ENCODE measurements around the gene CREBRF.

CREBRF gene

DNA sequence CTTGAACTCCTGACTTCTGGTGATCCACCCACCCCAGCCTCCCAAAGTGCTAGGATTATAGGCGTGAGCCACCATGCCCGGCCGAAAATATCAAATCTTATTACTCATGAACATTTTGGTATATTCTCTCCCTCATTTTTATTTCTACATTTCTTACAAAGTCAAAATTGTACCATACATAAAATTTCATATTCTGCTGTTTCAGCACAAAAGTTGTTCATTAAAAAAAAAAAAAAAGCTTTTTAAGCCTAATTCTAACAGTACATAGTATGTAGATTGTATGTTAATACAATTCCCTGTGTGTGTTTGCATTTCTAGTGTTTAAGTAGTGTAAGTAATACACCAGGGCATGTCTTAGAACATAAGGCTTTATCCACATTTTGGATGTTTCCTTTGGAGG, 103.1 kb downstream of the CREBRF start:
- TF ChIP-seq, protein P1, sequence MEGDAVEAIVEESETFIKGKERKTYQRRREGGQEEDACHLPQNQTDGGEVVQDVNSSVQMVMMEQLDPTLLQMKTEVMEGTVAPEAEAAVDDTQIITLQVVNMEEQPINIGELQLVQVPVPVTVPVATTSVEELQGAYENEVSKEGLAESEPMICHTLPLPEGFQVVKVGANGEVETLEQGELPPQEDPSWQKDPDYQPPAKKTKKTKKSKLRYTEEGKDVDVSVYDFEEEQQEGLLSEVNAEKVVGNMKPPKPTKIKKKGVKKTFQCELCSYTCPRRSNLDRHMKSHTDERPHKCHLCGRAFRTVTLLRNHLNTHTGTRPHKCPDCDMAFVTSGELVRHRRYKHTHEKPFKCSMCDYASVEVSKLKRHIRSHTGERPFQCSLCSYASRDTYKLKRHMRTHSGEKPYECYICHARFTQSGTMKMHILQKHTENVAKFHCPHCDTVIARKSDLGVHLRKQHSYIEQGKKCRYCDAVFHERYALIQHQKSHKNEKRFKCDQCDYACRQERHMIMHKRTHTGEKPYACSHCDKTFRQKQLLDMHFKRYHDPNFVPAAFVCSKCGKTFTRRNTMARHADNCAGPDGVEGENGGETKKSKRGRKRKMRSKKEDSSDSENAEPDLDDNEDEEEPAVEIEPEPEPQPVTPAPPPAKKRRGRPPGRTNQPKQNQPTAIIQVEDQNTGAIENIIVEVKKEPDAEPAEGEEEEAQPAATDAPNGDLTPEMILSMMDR (IDR thresholded peaks at IDR 0.05; ENCODE audit: control extremely low read depth, extremely low read depth, low read depth, missing control alignments) = no peak
- ChIA-PET CTCF (no interaction called here), POLR2A (no interaction called here)
- no peak for DNase-seq (ENCODE audit: extremely low spot score)

DNA sequence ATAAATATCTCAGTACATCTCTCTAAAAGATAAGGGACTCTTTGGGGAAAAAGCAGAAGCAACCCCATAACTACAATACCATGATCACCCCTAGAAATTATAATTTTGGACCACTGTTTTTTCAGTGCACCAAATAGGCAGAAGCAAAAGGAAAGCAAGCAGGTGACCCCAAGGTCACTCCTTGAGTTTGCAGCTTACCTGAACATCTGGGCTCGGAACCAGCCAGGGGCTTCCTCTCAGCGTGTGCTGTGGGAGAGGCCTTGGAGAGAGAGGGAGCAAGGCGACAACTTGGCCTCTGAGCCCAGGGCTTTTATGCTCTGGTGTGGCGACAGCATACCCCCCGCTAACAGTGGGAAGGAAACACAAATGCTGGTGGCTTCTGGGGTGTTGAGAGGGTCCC, 105.0 kb downstream of the CREBRF start:
- ChIA-PET CTCF (no interaction called here), POLR2A (no interaction called here)
- TF ChIP-seq, protein P1 (IDR thresholded peaks at IDR 0.05; ENCODE audit: control extremely low read depth, extremely low read depth, low read depth, missing control alignments) = no peak
- DNase-seq (ENCODE audit: extremely low spot score) = no peak

DNA sequence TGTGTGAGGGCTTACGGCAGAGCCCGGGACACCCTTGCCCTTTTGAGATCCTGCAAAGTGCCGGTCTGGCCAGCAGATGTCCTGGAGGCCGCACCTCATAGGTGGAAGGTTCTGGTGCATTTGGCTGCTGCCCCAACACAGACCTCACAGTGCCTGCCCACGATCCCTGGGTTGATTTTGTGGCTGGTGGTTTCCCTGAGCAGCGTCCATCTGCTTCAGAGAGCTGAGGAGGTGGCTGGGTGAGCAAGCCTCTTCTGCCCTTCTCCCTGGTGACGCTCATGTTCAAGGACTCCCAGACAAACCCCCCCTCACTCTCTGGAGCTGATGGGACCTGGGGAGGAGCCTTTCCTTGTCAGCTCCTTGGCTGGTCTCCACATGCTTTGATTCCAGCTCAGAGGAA, 107.1 kb downstream of the CREBRF start:
- CTCF ChIA-PET = interaction anchor here (0.9 to 1.6 kb wide), 3 partner anchors 13 to 129 kb away, joined by 3 to 4 read pairs (median 3); partner anchors contain the start of gene BNIP1
- TF ChIP-seq, protein P1 (IDR thresholded peaks at IDR 0.05; ENCODE audit: control extremely low read depth, extremely low read depth, low read depth, missing control alignments) = no peak
- POLR2A ChIA-PET = no interaction called here
- no peak for DNase-seq (ENCODE audit: extremely low spot score)

DNA sequence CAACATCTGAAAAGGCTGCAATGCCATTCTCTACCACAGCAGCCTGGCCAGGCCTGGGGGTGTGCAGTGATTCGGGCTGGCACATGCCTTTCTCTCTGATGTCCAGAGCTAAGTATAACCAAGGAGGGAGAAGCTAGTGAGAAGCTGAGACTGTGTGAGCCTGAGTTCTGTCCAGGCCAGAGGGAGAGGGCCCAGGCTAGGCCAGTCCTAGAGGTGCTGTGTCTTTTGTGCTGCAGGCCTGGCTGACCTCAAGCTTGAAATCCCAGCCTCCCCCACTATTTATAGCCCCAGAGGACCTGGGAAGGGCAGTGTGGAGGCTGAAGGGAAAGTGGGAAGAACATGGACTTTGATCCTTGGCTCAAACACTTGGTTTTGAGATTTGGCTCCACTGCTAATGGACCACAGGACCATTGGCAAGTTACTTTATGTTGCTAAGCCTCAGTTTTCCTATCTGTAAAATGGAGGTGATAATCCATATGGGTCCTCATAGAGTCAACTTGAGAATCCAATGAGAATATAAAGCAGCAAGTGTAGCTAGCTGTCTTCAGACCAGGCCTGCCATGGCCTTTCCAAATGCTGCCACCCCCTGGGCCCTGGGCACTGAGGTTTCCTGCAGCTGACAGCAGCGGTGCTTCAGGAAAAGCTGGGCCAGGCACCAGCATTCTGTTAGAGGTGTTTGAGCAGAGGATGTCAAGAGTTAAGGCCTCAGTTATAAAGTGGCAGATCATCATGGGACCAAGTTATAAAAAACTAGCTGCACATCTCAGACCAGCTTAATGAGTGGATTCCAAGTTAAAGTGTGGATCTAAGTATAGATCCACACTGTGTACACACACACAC, 109.2 kb downstream of the CREBRF start:
- DNase-seq (ENCODE audit: extremely low spot score) = no peak
- POLR2A ChIA-PET = interaction anchor here (0.6 kb wide), 2 partner anchors 167 to 351 kb away, joined by 3 read pairs; no protein-coding TSS in a partner anchor
- CTCF ChIA-PET = interaction anchor here (1.2 to 1.8 kb wide), 3 partner anchors 21 to 37 kb away, joined by 3 to 7 read pairs (median 3); partner anchors contain the start of gene BNIP1
- TF ChIP-seq, protein P1 (IDR thresholded peaks at IDR 0.05; ENCODE audit: control extremely low read depth, extremely low read depth, low read depth, missing control alignments) = no peak

DNA sequence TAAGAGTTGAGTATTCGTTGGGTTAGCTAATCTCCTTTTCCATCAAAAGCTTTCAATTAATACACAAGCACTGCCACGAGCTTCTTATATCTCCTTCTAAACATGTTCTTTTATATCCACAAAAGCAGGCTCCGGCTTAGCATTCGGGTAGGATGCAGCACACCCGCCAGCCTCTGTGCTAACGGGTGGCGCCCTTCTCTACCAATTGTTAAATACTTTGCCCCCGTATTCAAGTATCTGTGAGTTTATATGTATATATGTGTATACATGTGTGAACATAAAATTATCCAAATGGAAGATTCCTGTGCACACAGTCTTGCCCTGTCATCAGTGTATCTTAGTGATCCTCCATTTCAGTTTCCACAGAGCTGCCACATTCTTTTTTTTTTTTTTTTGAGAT, 116.0 kb downstream of the CREBRF start:
- DNase-seq (ENCODE audit: extremely low spot score) = no peak
- ChIA-PET CTCF (no interaction called here), POLR2A (no interaction called here)
- TF ChIP-seq, protein P1 (IDR thresholded peaks at IDR 0.05; ENCODE audit: control extremely low read depth, extremely low read depth, low read depth, missing control alignments) = no peak

DNA sequence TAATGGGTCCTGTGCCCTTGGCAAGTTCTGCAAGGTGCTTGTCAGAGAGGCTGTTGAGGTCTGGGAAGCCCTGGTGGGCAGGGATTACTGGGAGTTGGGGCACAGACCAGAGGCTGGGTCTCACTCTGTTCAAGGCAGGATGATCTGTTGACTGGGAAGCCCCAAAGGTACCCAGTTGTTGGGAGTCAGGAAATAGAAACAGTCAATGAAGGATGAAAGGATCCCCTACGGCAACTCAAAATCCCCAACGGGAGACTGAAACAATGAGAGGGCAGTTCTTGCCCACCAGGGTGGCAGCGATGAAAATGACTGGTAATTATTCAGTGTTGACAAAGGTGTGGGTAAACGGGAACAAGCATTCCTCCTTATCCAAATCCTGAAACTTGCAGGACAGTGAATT, 119.4 kb downstream of the CREBRF start:
- CTCF ChIA-PET = no interaction called here
- POLR2A ChIA-PET = no interaction called here

More for the DNA sequence above, 119.4 kb downstream of the CREBRF start:
- no peak for DNase-seq (ENCODE audit: extremely low spot score)
- TF ChIP-seq, protein P1 (IDR thresholded peaks at IDR 0.05; ENCODE audit: control extremely low read depth, extremely low read depth, low read depth, missing control alignments) = no peak
